T-helper 9 cell (primary cell): ENCODE results near the gene GSTT2.
"Not testable (repeated sequence)": the region's sequence is repeated elsewhere in the genome, so short reads cannot be mapped to it uniquely, and the experiment has no call there.

Source experiments
- DNase-seq: peaks from one replicate; pipeline ENCODE4 v3.0.0-alpha.2; 2020

GSTT2 gene

DNA sequence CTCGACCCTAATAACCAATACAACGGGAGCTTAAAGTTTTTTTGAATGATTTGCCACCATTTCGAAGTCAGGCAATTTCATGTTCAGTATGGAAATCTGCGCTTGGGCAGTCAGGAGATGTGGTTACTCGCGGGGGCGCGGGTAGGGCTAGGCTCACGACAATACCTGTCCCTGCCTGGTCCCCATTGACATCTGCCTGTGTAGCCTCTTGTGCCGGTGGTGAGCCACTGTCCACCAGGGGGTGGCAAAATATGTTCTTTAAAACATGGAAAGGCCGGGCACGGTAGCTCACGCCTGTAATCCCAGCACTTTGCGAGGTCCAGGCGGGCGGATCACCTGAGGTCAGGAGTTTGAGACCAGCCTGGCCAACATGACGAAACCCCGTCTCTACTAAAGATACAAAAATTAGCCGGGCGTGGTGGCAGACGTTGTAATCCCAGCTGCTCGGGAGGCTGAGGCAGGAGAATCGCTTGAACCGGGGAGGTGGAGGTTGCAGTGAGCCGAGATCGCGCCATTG, 5.0 kb upstream of the GSTT2 start:
- not testable (repeated sequence) for DNase-seq

DNA sequence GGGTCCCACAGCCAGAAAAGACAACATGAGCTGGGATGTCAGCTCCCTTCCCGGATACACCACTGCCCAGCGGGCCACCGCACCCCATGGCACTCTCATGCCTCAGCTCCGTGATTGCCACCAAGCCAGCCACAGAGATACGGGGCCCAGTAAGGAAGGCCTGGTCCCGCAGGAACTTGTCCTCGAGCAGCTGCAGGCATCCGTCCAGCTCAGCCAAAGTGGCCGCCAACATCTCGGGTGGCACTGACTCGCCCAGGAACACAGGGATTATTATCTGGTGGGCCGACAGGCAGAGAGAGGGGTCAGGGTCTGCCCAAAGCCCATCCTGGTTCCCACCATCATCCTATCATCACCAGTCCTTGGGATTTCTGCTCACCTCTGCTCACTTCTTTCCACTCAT, 2.6 kb upstream of the GSTT2 start:
- not testable (repeated sequence) for DNase-seq

DNA sequence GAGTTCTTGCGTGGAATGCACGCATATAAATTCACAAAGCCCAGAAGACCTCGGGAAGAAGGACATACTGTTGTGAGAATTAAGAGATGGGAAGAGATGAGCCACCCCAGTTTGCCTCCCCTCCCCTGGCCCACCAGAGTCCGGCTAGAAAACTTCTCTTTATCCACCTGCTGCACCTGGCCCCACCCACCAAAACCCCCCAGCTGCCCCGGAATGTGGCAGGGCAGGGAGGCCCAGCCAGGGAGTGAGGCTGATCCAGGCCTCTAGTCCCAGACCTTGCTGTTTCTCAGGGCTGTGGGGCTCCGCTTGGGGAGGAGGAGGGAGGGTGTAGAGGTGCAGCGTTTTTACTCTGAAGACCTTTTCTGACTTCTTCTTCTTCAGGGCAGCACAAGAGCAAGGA, 633 bp downstream of the GSTT2 start:
- DNase-seq: not testable (repeated sequence)

DNA sequence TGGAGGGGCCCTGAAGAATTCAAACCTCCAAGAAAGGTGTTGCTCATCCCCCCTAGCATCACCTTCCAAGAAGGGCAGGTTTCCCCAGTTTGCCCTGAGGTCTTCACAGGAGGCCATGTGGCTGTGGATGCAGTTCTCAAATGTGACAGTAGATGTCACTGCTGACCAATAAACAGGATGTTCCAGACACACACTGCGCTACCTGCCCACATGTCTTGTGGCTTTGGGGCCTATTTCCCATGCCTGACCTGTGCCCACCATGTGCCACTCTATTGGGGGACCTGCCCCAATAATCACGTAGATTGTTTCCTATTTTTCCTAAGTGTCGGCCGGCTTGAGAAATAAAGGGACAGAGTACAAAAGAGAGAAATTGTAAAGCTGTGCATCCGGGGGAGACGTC, 4.5 kb downstream of the GSTT2 start:
- DNase-seq: no peak

DNA sequence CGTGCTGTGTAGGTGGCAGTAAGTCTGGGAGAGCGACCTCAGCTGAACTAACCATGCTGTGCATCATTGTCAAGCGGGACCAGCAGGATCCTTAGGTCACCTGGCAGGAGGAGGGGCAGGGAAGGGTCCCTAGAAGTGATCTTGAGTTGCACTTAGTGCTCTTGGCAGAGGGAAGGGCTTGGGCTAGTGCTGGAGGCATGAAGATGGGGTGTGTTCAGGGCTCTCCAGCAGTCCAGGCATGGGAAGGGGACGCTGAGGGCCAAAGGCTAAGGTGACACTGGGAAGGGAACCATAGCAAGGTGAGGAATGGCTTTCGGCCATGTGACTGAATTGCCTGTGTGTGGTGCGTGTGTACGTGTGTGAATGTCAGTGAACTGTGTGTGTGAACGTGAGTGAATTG, 6.2 kb downstream of the GSTT2 start:
- not testable (repeated sequence) for DNase-seq

DNA sequence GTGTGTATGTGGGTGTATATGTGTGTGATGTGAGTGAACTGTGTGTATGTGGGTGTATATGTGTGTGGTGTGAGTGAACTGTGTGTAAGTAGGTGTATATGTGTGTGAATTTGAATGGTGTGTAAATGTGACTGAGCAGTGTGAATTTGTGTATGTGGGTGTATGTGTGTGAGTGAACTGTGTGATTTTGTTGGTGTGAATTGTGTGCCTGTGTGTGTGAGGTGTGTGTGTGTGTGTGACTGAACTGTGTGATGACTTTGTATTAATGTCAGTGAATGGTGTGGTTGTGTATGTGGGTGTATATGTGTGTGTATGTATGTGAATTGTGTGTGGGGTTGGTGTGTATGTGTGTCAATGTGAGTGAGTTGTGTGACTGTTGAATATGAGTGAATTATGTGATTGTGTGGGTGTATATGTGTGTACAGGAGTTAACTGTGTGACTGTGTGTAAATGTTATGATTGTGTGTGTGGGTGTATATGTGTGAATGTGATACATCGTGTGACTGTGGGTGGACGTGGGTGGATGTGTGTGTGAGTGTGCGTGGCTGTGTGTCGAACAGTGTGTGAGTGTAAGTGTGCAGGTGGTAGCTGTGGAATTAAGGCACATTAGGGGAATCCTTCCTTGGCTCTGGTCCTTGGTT, 6.7 kb downstream of the GSTT2 start:
- DNase-seq: not testable (repeated sequence)

DNA sequence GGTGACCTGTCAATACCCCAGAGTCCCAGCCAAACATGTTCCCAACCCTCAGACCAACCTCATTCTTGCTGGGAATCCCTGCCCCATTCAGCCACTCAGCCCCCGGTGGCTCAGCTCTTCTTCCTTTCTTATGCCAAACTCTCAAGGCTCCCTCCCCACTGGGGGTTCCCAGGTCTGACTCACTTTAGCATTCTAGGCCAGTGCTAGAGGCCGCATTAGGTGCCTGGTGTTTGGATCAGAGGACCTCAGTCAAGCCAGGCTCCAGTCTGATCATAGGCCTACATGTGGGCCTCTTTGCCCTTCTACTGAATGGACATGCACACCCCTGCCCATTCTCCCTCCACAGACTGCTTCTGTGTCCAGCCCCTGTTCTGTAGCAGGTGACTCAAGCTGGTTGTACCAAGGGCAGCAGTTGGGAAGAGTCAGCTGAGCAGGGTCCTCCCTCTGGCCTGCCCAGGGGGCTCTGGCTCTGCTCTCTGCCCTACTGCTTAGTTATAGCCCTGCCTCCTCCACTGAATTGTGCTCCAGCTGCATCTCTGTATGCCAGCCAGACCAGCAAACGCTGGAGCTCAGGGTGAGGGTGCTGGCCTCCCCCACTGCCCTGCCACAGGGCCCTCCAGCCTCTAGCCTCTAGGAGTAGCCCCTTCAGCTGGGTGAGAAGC, 9.8 kb downstream of the GSTT2 start:
- DNase-seq: not testable (repeated sequence)

DNA sequence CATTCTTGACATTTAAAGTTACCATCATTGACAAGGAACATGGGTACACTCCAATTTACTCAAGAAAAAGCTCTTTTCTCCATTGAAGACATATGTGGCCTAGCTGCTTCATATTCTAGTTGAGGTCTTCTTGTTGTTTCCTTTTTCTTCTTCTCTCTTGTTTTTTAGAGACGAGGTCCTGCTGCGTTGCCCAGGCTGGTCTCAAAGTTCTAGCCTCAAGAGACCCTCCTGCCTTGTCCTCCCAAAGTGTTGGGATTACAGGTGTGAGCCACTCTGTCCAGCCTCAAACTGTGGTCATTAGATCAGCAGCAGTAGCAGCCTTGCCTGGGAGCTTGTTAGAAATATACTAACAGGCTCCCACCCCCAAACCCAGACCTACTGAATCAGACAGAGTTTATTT, 13.1 kb downstream of the GSTT2 start:
- DNase-seq: not testable (repeated sequence)

DNA sequence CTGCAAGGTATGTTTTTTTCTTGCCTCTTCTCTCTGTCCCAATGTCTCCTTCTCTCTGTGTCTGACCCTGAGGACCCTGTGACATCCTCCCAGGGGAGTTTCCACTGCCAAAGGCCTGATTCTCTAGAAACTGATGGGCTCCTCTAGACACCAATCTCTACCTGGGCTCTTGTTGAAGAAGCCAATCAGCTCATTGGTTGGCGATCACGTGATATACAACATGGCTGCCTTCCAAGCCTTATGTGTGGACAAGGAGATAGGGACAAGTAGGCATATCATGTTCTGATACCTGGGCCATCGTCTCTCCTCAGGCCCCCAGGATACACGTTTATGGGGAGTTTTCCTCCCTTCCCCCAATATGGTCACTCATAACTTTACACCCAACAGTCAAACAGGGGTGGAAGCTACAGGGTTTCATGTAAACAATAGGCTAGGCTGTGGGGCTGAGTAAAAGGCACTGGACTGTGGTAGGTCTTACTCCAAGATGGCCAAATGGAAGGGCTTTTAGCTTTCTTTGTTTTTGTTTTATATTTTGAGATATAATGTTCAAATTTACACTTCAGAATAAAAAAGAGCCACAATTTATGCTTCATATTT, 13.7 kb downstream of the GSTT2 start:
- DNase-seq: not testable (repeated sequence)

DNA sequence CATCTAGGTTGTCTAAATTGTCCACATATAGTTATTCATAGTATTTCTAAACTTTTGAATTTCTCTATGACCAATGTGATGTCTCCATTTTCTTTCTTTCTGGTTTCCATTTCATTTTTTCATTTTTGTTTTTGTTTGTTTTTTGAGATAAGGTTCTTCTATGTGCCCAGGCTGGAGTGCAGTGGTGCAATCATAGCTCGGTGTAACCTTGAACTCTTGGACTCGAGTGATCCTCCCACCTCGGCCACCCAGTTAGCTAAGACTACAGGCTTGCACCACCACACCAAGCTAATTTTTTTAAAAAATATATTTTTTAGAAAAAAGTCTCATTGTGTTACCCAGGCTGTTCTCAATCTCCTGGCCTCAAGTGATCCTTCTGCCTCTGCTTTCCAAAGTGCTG, 17.2 kb downstream of the GSTT2 start:
- no peak for DNase-seq

DNA sequence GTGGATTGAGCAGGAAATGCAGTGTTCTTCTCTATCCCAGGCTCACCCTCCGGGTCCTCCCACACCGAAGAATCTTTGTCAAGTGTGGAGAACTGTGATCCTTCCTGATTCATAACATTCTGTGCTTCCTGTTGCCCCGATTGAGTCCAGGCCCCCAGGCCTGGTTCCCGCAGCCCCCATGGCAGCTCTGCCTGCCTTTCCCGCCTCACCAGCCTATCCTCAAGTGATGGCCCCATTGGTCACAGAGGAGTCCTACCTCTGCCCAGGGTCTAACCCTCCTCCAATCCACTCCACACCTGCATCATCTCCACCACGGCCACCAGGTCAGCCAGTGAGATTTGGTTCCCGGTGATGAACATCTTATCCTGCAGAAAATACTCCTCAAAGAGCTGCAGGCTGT, 19.8 kb downstream of the GSTT2 start:
- not testable (repeated sequence) for DNase-seq

DNA sequence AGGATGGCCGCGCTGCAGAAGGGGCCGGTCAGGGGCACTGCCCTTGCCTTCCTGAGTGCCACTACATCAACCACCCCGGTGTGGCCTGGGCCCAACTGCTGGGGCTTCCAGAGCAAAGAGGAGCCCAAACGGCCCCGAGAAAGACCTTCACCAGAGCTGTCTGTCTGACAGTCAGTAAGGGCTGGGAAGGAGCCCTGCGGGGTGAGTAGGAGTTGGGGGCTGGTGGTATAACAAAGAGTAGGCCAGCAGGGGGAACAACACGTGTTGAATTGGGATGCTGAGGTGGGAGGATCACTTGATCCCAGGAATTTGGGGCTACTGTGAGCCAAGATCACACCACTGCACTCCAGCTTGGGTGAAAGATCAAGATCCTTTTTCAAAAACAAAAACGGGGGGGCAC, 21.4 kb downstream of the GSTT2 start:
- DNase-seq: no peak

DNA sequence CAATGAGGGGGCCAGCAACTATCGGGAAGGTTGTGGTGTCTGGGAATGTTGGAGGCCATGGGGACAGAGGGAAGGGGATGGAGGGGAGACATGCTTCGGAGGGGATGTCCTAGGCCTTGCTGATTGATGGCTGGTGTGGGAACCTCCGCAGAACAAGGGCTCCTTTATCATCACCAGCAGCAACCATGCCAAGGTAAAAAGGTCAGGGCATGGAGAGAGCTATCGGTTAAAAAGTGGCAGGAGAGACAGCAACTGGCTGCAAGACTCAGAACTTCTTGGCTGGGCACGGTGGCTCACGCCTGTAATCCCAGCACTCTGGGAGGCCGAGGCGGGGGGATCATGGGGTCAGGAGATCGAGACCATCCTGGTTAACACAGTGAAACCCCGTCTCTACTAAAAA, 22.3 kb downstream of the GSTT2 start:
- no peak for DNase-seq

DNA sequence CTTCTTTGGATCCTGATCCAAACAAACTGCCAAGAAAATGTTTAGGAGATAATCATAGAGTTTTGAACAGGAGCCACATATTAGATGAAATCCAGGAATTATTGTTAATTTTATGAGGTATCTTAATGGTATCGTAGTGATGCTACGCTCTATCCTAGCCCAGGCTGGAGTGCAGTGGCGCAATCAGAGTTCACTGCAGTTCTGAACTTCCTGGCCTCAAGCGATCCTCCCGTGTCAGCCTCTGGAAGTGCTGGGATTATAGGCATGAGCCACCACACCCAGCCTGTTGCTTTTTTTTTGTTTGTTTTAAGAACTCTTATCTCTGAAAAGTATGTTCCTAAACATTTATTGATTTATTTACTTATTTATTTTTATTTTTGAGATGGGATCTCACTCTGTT, 22.9 kb downstream of the GSTT2 start:
- no peak for DNase-seq

DNA sequence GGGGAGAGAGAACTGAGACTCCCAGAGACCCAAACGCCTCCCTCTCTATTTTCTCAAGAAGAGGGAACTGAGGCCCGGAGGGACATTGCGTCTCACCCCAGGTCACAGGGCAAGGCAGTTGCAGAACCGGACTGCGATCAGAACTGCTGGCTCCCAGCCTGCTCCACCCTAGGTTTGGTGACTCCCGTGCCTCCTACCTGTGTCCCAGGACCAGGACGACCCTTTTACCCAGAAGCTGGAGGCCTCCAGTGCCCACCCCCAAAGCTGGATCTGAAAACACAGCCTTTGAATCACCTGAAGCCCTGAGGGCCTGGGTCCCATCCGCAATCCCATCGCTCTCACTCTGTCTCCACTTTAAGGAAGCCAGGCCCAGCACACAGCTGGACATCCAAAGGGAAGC, 24.0 kb downstream of the GSTT2 start:
- no peak for DNase-seq

DNA sequence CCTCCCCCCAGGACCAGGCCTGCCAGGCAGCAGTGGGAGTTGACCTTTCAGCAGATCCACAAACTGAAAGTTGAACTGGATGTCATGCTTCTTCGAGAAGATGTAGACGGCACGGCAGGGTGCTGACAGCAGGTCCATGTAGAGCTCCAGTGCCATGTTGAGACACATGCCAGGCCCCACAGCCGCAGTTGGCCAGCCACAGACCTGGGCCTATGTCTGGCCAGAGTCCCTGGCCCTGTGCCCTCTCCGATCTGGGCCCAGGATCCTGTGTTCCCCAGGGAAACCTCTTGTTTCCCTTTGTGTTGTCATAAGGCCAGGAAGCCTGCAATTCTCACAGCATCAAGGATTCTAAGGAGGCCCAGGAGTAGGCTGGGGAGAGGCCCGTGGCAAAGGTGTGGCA, 25.3 kb downstream of the GSTT2 start, which contains the start of gene GSTT4:
Gene GSTT4 (minus strand): TSS at position 253 of the 400 bp plus-strand sequence. CDS start 97 bp downstream, at position 156.
- no peak for DNase-seq

DNA sequence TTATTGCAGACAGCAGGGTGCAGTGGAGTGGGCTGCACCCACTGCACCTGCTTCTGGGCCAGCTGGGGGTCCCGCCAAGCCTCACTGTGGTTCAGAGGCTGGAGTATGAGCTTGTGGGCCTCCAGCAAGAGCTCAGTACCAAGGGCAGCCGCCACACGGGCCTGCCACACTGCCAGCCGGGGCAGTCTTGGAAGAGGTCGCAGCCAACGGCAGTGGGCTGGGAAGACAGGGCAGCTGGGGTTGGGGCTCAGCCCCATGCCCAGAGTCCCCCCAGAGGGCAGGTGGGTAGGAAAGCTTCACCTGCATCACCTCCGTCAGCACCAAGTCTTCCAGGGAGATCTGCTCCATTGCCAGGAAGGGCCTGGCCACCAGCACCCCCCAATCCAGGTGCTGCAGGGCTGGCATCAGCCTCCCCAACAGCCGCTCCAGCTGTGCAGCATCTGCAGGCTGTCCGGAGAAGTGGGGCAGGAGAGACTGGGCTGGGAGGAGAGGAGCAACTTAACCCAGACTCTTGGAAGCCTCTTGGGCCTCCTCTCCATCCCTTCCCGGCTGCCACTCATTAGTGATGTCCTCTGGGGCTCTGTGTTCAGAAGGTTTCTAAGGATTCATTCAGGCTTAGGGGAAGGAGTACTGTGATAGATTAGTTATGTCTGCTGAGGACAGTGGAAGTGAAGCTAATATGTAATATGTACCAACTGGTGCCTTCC, 26.4 kb downstream of the GSTT2 start:
- no peak for DNase-seq

DNA sequence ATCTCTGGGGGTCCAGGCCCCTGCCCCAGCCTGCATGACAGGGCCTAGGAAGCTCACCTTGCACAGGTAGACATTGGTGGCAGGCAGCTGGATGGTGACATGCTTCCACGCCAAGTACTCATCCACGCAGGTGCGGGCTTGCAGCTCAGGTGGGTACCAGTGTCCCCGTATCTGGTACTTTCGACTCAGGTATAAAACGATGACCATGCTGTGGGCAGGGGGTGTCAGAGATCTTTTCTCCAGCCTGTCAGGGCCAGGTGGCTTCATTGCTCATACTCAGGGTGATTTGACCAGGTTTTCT, 26.9 kb downstream of the GSTT2 start:
- DNase-seq: no peak

DNA sequence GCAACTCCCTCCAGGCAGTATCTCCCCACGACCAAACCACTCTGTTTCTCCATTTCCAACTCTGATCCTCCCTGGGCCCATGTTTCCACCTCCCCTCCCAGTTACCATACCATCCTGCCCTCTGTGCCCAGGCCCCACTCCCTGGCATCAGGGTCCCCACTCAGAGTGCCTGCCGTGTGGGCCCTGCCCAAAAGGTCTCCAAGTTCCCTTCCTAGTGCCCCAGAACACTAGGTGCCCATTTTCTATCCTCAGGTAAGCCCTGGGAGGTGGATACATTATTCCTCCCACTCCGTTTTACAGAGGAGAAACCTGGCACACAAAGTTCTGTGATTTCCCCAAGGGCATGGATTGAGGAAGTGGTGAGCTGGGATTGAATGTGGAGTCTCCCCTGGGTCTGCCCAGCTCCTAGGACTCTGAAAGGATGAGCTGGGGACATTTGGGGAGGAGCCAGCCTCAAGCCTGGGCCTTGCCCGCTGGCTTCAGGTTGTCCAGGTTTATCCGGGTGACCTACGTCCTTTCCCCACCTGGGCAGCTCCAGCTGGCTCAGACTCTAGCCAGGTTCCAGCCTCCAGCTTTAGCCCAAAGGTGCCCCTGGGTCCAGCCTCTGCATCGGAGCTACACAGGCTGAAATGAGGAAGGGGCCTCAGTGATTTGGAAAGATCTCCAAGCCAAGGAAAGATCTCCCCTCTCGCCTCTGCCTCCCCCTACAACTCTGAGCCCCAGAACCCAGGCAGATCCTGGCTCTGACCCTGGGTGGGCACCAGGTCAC, 27.5 kb downstream of the GSTT2 start:
- DNase-seq: no peak

DNA sequence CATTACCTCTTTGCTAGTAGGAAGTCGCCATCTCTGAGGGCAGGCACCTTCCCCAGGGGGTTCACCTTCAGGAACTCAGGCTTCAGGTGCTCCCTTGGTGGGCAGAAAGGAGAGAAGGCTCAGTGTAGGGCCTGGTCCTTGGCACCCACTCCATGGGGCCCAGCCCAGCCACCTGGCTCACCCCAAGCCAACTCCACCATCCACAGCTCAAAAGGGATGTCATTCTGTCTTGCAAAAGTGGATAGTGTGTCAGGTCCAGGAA, 28.0 kb downstream of the GSTT2 start:
- DNase-seq: no peak

DNA sequence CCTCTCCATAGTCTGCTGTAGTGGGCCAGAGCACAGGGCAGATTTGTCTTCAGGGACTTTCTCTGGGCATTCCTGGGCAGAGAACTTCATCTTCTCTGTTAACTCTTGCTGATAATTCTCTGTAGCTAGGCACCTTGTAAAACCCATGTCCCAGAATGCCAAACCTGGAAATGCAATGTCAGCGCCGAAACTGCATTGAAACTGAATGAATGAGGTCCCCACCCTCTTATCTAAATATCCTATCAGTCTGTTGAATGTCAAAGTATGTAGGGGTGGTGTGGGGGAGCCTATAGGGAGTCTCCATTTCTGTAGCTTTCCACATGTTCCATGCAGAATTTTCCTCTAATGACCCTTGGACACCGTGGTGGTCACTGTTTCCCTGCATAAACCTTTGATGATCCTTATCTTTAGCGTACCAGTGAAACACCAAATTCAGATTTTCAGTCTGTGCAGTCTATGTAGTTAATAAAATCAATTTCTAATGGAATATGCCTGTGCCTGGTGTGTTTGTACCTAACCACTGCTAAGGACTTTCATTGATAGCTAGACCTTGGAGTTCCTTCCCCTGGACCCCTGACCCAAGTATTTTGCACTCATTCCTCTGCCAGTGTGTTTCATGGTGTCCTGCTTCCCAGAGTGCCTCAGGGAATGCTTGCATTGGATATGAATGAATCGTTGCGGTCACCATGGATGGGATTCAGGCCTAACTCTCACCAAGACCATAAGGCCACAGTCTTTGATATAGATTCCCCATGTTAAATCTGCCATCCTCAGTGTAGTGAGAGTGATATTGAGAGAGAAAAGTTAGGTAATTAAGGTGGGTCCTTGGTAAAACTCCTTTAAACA, 28.7 kb downstream of the GSTT2 start:
- DNase-seq: no peak
